HepG2 (cell line): ENCODE measurements around the gene TTLL8. TPM values are rescaled to one million over a fixed set of nuclear protein-coding genes. Genes with fewer than 3 reads are reported as not detected.

Experiments used
- ADNP ChIP-seq: sonication (generic); formaldehyde crosslinking; IDR thresholded peaks from 2 replicates; pipeline ENCODE4 v1.4.0; 2020; ENCODE audit warnings: missing genetic modification reagents
- ASH2L ChIP-seq: fragments of 300-600, 200-600 bp; sonication (generic); IDR thresholded peaks from 2 replicates; pipeline ENCODE4 v1.7.0; 2017; ENCODE audit warnings: low read depth, mild to moderate bottlenecking, moderate library complexity, mixed read lengths, low read length; ENCODE audit not compliant: insufficient read length
- ATAD3A ChIP-seq: sonication (generic); formaldehyde crosslinking; IDR thresholded peaks from 2 replicates; pipeline ENCODE4 v1.4.0; 2020; ENCODE audit warnings: missing genetic modification reagents
- ATM ChIP-seq: fragments of 450-650 bp; IDR thresholded peaks from 2 replicates; pipeline ENCODE4 v1.7.1; 2017; ENCODE audit warnings: mild to moderate bottlenecking, borderline replicate concordance
- EHMT2 ChIP-seq: fragments of 200-600 bp; sonication (generic); IDR thresholded peaks from 2 replicates; pipeline ENCODE4 v1.7.0; 2017; ENCODE audit warnings: antibody characterized with exemption, low read depth, low read length, borderline replicate concordance
- ERF ChIP-seq: IDR thresholded peaks from 2 replicates; pipeline ENCODE4 v1.6.1; 2018; ENCODE audit warnings: missing biosample characterization, missing genetic modification reagents
- KMT2A ChIP-seq: sonication (generic); formaldehyde crosslinking; IDR thresholded peaks from 2 replicates; pipeline ENCODE4 v1.4.0; 2020; ENCODE audit warnings: missing genetic modification reagents
- MATR3 ChIP-seq: sonication (generic); formaldehyde crosslinking; IDR thresholded peaks from 2 replicates; pipeline ENCODE4 v1.4.0; 2020; ENCODE audit warnings: missing genetic modification reagents
- MEF2D ChIP-seq: sonication (generic); formaldehyde crosslinking; IDR thresholded peaks from 2 replicates; pipeline ENCODE4 v1.5.1; 2020; ENCODE audit warnings: mild to moderate bottlenecking, missing genetic modification reagents
- MIXL1 ChIP-seq: IDR thresholded peaks from 2 replicates; pipeline ENCODE4 v1.6.1; 2016
- PRMT3 ChIP-seq: sonication (generic); formaldehyde crosslinking; IDR thresholded peaks from 2 replicates; pipeline ENCODE4 v1.8.1; 2022; ENCODE audit warnings: low read depth, mild to moderate bottlenecking, moderate library complexity, missing genetic modification reagents, borderline replicate concordance
- ZFP37 ChIP-seq: sonication (generic); formaldehyde crosslinking; IDR thresholded peaks from 2 replicates; pipeline ENCODE4 v1.4.0; 2020; ENCODE audit warnings: missing genetic modification reagents, borderline replicate concordance
- ZNF792 ChIP-seq: IDR thresholded peaks from 2 replicates; pipeline ENCODE4 v1.6.1; 2016
- ZSCAN30 ChIP-seq: sonication (generic); formaldehyde crosslinking; IDR thresholded peaks from 2 replicates; pipeline ENCODE4 v1.5.0; 2020; ENCODE audit warnings: mild to moderate bottlenecking, missing genetic modification reagents
- polyA plus RNA-seq, 8 experiments: library from polyadenylated mRNA; depleted of rRNA in 3 of 8; stranded (reverse) in 7 of 8; unstranded in 1 of 8; fragments of >200 nt; fragmentation: Illumina TruSeq in 4 of 8; extraction: Trizol in 4 of 8; gene quantifications; 2 replicates each; pipeline versions ENCODE4 v1.2.1 to v1.2.3, GENCODE V29; 2011 to 2016; ENCODE audit warnings: low read depth in 4 of 8, missing spikeins in 1 of 8, mixed read lengths in 1 of 8; ENCODE audit not compliant: insufficient read depth in 1 of 8
- total RNA-seq, 5 experiments: library from RNA; depleted of rRNA; stranded (reverse); fragments of >200 nt; fragmentation: Illumina TruSeq; extraction: Trizol; gene quantifications; 2 replicates each; pipeline ENCODE4 v1.2.3, GENCODE V29; 2016; ENCODE audit warnings: low read depth in 1 of 5
- TF ChIP-seq, protein P1 (sequence below): sonication (generic); formaldehyde crosslinking; conservative IDR thresholded peaks from 2 replicates; pipeline ENCODE4 v1.4.0; 2020; ENCODE audit warnings: missing genetic modification reagents
- TF ChIP-seq, protein P2 (sequence below): sonication (generic); formaldehyde crosslinking; IDR thresholded peaks from 2 replicates; pipeline ENCODE4 v1.9.0; 2021; ENCODE audit warnings: missing genetic modification reagents, mild to moderate bottlenecking, borderline replicate concordance
- TF ChIP-seq, protein P3 (sequence below): IDR thresholded peaks from 2 replicates; pipeline ENCODE4 v1.6.1; 2016
- TF ChIP-seq, protein P4 (sequence below): sonication (generic); formaldehyde crosslinking; IDR thresholded peaks from 2 replicates; pipeline ENCODE4 v1.9.0; 2021; ENCODE audit warnings: missing genetic modification reagents, borderline replicate concordance
- TF ChIP-seq, protein P5 (sequence below): sonication (generic); formaldehyde crosslinking; IDR thresholded peaks from 2 replicates; pipeline ENCODE4 v1.8.0; 2022; ENCODE audit warnings: mild to moderate bottlenecking, missing genetic modification reagents, moderate library complexity
- TF ChIP-seq, protein P6 (sequence below): sonication (generic); formaldehyde crosslinking; conservative IDR thresholded peaks from 2 replicates; pipeline ENCODE4 v1.4.0; 2020; ENCODE audit warnings: missing genetic modification reagents

The TTLL8 gene
- total and polyA plus RNA-seq, 2 of the 13 experiments (the other 11 are each of a cell fraction or from before 2014, with no cell fraction given) = not detected

DNA sequence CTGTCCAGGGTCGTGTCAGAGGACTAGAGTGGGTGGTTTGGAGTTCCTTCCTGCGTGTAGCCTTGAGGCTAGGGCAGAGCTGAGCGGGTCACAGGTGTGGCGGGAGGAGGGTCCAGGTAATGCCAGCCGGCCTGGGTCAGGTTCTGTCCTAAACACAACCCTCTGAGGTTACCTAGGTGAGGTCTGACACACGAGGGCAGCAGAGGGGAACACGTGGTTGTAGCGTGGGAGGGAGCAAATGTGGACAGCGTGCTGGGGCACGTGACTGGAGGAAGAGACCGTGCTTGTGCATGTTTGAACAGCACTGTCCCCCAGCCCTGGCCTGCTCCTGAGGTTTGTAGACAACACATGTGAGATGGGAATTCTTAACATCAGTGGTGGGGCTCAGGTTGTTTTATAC, 44.8 kb upstream of the TTLL8 start (continued):
- TF ChIP-seq ZFP37 (CRISPR knock-in tag) = peak; percentile 81; the same call in 1 of the 2 replicates
- TF ChIP-seq, protein P1, sequence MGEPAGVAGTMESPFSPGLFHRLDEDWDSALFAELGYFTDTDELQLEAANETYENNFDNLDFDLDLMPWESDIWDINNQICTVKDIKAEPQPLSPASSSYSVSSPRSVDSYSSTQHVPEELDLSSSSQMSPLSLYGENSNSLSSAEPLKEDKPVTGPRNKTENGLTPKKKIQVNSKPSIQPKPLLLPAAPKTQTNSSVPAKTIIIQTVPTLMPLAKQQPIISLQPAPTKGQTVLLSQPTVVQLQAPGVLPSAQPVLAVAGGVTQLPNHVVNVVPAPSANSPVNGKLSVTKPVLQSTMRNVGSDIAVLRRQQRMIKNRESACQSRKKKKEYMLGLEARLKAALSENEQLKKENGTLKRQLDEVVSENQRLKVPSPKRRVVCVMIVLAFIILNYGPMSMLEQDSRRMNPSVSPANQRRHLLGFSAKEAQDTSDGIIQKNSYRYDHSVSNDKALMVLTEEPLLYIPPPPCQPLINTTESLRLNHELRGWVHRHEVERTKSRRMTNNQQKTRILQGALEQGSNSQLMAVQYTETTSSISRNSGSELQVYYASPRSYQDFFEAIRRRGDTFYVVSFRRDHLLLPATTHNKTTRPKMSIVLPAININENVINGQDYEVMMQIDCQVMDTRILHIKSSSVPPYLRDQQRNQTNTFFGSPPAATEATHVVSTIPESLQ (CRISPR knock-in tag) = no peak
- TF ChIP-seq MATR3 (CRISPR knock-in tag) = no peak
- TF ChIP-seq, protein P2, sequence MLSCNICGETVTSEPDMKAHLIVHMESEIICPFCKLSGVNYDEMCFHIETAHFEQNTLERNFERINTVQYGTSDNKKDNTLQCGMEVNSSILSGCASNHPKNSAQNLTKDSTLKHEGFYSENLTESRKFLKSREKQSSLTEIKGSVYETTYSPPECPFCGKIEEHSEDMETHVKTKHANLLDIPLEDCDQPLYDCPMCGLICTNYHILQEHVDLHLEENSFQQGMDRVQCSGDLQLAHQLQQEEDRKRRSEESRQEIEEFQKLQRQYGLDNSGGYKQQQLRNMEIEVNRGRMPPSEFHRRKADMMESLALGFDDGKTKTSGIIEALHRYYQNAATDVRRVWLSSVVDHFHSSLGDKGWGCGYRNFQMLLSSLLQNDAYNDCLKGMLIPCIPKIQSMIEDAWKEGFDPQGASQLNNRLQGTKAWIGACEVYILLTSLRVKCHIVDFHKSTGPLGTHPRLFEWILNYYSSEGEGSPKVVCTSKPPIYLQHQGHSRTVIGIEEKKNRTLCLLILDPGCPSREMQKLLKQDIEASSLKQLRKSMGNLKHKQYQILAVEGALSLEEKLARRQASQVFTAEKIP (CRISPR knock-in tag) = no peak
- TF ChIP-seq KMT2A (CRISPR knock-in tag) = no peak
- 0 out of 2 replicates have a peak, but pooled peaks have one; percentile 51 for TF ChIP-seq MEF2D (CRISPR knock-in tag)
- peak; percentile 31; the same call in 1 of the 2 replicates for TF ChIP-seq MIXL1 (CRISPR knock-in tag)
- TF ChIP-seq EHMT2 = no peak
- TF ChIP-seq ADNP (CRISPR knock-in tag) = no peak
- 0 out of 2 replicates have a peak, but pooled peaks have one; percentile 60 for TF ChIP-seq PRMT3 (CRISPR knock-in tag)
- TF ChIP-seq, protein P3, sequence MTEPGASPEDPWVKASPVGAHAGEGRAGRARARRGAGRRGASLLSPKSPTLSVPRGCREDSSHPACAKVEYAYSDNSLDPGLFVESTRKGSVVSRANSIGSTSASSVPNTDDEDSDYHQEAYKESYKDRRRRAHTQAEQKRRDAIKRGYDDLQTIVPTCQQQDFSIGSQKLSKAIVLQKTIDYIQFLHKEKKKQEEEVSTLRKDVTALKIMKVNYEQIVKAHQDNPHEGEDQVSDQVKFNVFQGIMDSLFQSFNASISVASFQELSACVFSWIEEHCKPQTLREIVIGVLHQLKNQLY (CRISPR knock-in tag) = peak; percentile 87
- TF ChIP-seq ATAD3A (CRISPR knock-in tag) = no peak
- TF ChIP-seq, protein P4, sequence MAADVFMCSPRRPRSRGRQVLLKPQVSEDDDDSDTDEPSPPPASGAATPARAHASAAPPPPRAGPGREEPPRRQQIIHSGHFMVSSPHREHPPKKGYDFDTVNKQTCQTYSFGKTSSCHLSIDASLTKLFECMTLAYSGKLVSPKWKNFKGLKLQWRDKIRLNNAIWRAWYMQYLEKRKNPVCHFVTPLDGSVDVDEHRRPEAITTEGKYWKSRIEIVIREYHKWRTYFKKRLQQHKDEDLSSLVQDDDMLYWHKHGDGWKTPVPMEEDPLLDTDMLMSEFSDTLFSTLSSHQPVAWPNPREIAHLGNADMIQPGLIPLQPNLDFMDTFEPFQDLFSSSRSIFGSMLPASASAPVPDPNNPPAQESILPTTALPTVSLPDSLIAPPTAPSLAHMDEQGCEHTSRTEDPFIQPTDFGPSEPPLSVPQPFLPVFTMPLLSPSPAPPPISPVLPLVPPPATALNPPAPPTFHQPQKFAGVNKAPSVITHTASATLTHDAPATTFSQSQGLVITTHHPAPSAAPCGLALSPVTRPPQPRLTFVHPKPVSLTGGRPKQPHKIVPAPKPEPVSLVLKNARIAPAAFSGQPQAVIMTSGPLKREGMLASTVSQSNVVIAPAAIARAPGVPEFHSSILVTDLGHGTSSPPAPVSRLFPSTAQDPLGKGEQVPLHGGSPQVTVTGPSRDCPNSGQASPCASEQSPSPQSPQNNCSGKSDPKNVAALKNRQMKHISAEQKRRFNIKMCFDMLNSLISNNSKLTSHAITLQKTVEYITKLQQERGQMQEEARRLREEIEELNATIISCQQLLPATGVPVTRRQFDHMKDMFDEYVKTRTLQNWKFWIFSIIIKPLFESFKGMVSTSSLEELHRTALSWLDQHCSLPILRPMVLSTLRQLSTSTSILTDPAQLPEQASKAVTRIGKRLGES (CRISPR knock-in tag) = peak; percentile 83; the same call in 1 of the 2 replicates
- no peak for TF ChIP-seq ATM
- TF ChIP-seq, protein P5, sequence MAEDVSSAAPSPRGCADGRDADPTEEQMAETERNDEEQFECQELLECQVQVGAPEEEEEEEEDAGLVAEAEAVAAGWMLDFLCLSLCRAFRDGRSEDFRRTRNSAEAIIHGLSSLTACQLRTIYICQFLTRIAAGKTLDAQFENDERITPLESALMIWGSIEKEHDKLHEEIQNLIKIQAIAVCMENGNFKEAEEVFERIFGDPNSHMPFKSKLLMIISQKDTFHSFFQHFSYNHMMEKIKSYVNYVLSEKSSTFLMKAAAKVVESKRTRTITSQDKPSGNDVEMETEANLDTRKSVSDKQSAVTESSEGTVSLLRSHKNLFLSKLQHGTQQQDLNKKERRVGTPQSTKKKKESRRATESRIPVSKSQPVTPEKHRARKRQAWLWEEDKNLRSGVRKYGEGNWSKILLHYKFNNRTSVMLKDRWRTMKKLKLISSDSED (CRISPR knock-in tag) = no peak
- TF ChIP-seq ASH2L = no peak
- TF ChIP-seq, protein P6, sequence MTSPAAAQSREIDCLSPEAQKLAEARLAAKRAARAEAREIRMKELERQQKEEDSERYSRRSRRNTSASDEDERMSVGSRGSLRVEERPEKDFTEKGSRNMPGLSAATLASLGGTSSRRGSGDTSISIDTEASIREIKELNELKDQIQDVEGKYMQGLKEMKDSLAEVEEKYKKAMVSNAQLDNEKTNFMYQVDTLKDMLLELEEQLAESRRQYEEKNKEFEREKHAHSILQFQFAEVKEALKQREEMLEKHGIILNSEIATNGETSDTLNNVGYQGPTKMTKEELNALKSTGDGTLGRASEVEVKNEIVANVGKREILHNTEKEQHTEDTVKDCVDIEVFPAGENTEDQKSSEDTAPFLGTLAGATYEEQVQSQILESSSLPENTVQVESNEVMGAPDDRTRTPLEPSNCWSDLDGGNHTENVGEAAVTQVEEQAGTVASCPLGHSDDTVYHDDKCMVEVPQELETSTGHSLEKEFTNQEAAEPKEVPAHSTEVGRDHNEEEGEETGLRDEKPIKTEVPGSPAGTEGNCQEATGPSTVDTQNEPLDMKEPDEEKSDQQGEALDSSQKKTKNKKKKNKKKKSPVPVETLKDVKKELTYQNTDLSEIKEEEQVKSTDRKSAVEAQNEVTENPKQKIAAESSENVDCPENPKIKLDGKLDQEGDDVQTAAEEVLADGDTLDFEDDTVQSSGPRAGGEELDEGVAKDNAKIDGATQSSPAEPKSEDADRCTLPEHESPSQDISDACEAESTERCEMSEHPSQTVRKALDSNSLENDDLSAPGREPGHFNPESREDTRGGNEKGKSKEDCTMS (CRISPR knock-in tag) = no peak
- TF ChIP-seq ZNF792 (CRISPR knock-in tag) = peak; percentile 57; the same call in 1 of the 2 replicates
- peak; percentile 77; the same call in 1 of the 2 replicates for TF ChIP-seq ERF (CRISPR knock-in tag)
- no peak for TF ChIP-seq ZSCAN30 (CRISPR knock-in tag)
